ENCODE measurements around the gene PALLD. TPM values are rescaled to one million over a fixed set of nuclear protein-coding genes. Genes with fewer than 3 reads are reported as not detected.
"Not testable (repeated sequence)": the region's sequence is repeated elsewhere in the genome, so short reads cannot be mapped to it uniquely, and the experiment has no call there.

Gene PALLD
- total RNA-seq, 2 donors from 2014 or later, result 72.1 to 195 TPM

DNA sequence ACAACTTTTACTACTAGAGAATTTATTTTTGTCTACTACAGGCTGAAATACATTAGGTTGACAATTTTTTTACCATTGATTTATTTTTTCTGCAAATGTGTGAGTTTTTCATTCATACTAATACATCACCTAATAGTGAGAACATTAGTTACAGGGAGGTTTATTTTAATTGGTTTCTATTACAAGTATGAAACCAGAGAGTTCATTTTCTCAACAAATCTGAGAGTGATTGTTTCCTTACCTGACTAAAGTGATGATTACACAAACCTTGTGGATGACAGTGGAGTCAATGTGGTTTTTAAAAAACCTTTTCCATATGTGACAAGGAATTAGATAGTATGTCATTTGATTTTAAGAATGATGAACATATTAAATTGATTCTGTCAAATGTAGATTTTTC is 227.4 kb downstream of the PALLD start:
- Histone ChIP-seq H3K9ac (ENCODE audit: low read depth in 2 of 2, low read length in 2 of 2) (no peak overlapping the region), H3K9me3 (no peaks in the 10 kb centered on the region), H3K36me3 (no peaks in the 10 kb centered on the region), H3K27me3 (no peaks in the 10 kb centered on the region), H3K4me3 (no peak overlapping the region), H3K27ac (no peak overlapping the region), H3K4me1 (no peaks in the 10 kb centered on the region)
- intact Hi-C loops (cut with DNase I), result no loop called here
- DNase-seq, result no peak
- TF ChIP-seq, protein P1, sequence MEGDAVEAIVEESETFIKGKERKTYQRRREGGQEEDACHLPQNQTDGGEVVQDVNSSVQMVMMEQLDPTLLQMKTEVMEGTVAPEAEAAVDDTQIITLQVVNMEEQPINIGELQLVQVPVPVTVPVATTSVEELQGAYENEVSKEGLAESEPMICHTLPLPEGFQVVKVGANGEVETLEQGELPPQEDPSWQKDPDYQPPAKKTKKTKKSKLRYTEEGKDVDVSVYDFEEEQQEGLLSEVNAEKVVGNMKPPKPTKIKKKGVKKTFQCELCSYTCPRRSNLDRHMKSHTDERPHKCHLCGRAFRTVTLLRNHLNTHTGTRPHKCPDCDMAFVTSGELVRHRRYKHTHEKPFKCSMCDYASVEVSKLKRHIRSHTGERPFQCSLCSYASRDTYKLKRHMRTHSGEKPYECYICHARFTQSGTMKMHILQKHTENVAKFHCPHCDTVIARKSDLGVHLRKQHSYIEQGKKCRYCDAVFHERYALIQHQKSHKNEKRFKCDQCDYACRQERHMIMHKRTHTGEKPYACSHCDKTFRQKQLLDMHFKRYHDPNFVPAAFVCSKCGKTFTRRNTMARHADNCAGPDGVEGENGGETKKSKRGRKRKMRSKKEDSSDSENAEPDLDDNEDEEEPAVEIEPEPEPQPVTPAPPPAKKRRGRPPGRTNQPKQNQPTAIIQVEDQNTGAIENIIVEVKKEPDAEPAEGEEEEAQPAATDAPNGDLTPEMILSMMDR (IDR thresholded peaks at IDR 0.05), result no peak

DNA sequence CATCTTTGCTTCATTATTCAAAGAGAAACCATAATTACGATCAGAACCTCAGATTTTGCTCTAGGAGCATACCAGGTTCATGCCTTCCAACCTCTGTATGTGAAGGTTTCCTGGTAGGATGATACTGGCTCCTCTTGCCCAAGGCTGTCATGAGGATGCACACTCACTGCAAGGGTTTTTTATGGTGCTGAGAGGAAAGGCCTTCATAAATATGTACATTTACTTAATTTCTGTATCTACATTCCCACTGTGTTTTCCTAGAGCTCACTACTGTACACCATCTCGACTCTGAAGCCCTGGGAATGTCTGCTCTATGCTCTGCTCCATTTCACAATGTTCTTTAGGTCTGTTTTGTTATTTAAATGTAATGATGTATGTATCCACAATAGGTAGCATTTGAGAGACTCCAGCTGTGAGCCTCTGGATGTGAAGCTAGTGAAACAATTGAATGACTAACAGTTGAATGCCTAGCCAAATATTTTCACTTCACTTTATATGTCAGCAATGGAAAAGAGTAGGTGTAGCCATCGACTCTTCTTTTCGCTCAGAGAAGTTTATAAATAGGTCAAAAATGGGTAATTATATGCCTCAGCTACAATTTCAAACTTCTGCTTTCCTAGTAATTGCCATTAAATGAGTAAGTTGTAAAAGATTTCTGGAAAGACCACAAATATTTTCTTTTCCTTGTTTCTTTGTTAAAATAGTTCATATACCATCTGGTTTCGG is 228.0 kb downstream of the PALLD start:
- TF ChIP-seq, protein P1 (IDR thresholded peaks at IDR 0.05), result no peak
- Histone ChIP-seq H3K36me3 (no peaks in the 10 kb centered on the region), H3K9ac (ENCODE audit: low read depth in 2 of 2, low read length in 2 of 2) (no peak overlapping the region), H3K27ac (no peak overlapping the region), H3K27me3 (no peaks in the 10 kb centered on the region), H3K9me3 (no peaks in the 10 kb centered on the region), H3K4me1 (no peaks in the 10 kb centered on the region), H3K4me3 (no peak overlapping the region)
- intact Hi-C loops (cut with DNase I), result no loop called here
- no peak for DNase-seq

DNA sequence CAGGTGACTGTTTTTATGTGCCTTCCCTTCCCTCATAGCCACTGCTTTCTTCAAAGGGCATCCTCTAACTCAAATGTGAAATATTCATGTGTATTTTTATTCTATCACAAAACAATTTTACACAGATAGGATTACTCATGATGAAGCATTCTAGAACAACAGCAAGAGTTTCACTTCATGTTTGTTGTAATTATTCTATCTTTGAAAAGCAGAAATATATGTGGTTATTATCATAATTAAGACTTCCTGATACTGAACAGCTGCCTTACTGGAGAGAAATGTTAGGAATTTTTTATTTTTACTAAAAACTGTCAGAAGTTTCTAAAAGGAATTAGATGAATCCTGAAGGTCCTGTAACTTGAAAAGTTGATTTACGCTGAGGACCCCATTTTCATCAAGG is 229.1 kb downstream of the PALLD start:
- Histone ChIP-seq H3K36me3 (no peaks in the 10 kb centered on the region), H3K4me1 (no peaks in the 10 kb centered on the region), H3K27me3 (no peaks in the 10 kb centered on the region), H3K27ac (no peak overlapping the region), H3K9me3 (no peaks in the 10 kb centered on the region), H3K9ac (ENCODE audit: low read depth in 2 of 2, low read length in 2 of 2) (no peak overlapping the region), H3K4me3 (no peak overlapping the region)
- DNase-seq, result no peak
- TF ChIP-seq, protein P1 (IDR thresholded peaks at IDR 0.05), result no peak
- intact Hi-C loops (cut with DNase I), result no loop called here

DNA sequence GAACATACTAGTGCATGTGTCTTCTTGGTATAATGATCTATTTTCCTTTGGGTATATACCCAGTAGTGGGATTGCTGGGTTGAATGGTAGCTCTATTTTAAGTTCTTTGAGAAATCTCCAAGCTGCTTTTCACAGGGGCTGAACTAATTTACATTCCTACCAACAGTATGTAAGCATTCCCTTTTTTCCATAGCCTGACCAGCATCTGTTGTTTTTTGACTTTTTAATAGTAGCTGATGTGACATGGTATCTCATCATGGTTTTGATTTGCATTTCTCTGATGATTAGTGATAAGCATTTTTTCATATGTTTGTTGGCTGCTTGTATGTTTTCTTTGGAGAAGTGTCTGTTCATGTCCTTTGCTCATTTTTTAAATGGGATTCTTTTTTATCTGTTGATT is 230.3 kb downstream of the PALLD start:
- DNase-seq; H3K9ac ChIP-seq (ENCODE audit: low read depth in 2 of 2, low read length in 2 of 2); intact Hi-C loops (cut with DNase I); H3K4me1 ChIP-seq; H3K27me3 ChIP-seq; H3K9me3 ChIP-seq; H3K27ac ChIP-seq; H3K4me3 ChIP-seq; H3K36me3 ChIP-seq: not testable (repeated sequence)

DNA sequence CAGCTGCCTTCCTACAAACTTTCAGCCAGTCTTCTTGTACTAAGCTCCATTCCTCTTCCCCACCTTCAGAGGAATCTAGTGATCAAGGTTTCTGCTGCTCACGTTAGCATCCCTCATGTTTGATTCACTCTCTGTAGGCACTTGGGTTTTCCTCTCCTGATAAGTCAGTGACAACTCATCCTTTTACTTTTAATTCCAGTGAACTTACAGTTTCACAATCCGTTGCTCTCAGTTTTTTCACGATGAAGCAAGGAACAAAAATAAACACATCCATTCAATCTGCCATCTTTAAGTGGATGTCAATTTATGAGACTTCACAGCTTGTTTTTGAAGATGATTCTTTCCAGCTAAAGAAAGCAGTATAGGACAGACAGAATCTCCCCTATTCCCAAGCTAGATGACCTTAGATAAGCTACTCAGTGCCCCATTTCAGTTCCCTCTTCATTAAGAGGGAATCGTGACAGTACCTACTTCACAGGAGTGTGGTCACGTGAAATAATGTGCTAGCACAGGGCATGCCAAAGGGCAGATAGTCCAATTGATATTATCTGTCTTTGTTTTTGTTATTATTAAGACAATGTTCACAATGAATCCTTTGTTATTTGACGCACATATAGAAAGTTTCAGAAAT is 234.3 kb downstream of the PALLD start:
- intact Hi-C loops (cut with DNase I), result no loop called here
- Histone ChIP-seq H3K9me3 (no peaks in the 10 kb centered on the region), H3K36me3 (peaks cover 5% of the 10 kb centered on the region), H3K9ac (ENCODE audit: low read depth in 2 of 2, low read length in 2 of 2) (no peak overlapping the region), H3K27me3 (no peaks in the 10 kb centered on the region), H3K4me1 (no peaks in the 10 kb centered on the region), H3K27ac (no peak overlapping the region), H3K4me3 (no peak overlapping the region)
- no peak for DNase-seq
- TF ChIP-seq, protein P1 (IDR thresholded peaks at IDR 0.05), result no peak

All from colonic mucosa (tissue), 4 donors.